ENCODE measurements around the gene LIPC.

DNA sequence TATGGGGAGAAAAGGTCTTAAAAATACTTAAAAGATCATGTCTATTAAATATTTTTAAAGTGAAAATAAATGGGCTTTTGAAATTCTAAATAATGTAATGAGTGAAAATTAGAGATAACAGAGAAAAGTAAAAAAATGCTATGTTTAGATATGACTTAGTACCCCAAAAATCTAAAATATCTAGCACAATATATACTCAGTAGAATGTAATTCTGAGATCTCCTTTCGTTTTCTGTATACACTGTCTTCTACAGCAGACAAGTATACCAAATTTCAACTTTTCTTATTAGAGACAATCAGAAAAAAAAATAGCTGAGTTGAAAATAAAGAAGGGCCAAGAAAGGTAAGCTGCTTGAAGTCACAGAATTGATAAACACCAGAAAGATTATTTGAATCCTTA, 176.9 kb downstream of the LIPC start:
- TF ChIP-seq, protein P1, sequence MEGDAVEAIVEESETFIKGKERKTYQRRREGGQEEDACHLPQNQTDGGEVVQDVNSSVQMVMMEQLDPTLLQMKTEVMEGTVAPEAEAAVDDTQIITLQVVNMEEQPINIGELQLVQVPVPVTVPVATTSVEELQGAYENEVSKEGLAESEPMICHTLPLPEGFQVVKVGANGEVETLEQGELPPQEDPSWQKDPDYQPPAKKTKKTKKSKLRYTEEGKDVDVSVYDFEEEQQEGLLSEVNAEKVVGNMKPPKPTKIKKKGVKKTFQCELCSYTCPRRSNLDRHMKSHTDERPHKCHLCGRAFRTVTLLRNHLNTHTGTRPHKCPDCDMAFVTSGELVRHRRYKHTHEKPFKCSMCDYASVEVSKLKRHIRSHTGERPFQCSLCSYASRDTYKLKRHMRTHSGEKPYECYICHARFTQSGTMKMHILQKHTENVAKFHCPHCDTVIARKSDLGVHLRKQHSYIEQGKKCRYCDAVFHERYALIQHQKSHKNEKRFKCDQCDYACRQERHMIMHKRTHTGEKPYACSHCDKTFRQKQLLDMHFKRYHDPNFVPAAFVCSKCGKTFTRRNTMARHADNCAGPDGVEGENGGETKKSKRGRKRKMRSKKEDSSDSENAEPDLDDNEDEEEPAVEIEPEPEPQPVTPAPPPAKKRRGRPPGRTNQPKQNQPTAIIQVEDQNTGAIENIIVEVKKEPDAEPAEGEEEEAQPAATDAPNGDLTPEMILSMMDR (tag by site-specific recombination; IDR thresholded peaks at IDR 0.05) = no peak
- TF ChIP-seq ZFP3 (tag by site-specific recombination; IDR thresholded peaks at IDR 0.05; ENCODE audit: low read depth) = no peak
- TF ChIP-seq, protein P2, sequence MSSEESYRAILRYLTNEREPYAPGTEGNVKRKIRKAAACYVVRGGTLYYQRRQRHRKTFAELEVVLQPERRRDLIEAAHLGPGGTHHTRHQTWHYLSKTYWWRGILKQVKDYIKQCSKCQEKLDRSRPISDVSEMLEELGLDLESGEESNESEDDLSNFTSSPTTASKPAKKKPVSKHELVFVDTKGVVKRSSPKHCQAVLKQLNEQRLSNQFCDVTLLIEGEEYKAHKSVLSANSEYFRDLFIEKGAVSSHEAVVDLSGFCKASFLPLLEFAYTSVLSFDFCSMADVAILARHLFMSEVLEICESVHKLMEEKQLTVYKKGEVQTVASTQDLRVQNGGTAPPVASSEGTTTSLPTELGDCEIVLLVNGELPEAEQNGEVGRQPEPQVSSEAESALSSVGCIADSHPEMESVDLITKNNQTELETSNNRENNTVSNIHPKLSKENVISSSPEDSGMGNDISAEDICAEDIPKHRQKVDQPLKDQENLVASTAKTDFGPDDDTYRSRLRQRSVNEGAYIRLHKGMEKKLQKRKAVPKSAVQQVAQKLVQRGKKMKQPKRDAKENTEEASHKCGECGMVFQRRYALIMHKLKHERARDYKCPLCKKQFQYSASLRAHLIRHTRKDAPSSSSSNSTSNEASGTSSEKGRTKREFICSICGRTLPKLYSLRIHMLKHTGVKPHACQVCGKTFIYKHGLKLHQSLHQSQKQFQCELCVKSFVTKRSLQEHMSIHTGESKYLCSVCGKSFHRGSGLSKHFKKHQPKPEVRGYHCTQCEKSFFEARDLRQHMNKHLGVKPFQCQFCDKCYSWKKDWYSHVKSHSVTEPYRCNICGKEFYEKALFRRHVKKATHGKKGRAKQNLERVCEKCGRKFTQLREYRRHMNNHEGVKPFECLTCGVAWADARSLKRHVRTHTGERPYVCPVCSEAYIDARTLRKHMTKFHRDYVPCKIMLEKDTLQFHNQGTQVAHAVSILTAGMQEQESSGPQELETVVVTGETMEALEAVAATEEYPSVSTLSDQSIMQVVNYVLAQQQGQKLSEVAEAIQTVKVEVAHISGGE (tag by site-specific recombination; conservative IDR thresholded peaks at IDR 0.05; ENCODE audit: low read depth) = no peak
- TF ChIP-seq, protein P3, sequence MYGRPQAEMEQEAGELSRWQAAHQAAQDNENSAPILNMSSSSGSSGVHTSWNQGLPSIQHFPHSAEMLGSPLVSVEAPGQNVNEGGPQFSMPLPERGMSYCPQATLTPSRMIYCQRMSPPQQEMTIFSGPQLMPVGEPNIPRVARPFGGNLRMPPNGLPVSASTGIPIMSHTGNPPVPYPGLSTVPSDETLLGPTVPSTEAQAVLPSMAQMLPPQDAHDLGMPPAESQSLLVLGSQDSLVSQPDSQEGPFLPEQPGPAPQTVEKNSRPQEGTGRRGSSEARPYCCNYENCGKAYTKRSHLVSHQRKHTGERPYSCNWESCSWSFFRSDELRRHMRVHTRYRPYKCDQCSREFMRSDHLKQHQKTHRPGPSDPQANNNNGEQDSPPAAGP (tag by site-specific recombination; IDR thresholded peaks at IDR 0.05) = no peak
- TF ChIP-seq, protein P4, sequence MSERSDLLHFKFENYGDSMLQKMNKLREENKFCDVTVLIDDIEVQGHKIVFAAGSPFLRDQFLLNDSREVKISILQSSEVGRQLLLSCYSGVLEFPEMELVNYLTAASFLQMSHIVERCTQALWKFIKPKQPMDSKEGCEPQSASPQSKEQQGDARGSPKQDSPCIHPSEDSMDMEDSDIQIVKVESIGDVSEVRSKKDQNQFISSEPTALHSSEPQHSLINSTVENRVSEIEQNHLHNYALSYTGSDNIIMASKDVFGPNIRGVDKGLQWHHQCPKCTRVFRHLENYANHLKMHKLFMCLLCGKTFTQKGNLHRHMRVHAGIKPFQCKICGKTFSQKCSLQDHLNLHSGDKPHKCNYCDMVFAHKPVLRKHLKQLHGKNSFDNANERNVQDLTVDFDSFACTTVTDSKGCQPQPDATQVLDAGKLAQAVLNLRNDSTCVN (tag by site-specific recombination; optimal IDR thresholded peaks at IDR 0.05) = no peak

All from HEK293 (cell line).